ENCODE data around the gene POU2F2.

The POU2F2 gene

DNA sequence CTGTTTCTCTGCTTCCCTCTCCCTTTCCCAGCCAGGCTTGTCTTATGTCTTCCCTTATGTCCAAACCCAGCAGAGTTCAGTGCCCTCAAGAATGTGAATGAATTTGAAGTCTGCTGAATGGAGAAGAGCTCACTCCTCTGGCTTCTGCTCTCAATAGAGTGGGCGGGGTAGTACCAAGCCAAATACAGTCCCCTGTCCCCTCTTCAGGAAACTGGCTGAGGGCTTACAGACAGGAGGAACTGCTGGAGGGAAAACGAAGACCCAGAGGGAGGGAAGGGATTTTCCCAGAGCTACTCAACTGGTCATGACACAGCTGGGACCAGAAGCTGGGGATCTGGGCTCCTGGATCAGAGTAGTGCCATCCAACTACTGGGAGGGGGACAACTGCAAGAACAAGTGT lies 32.9 kb upstream of the POU2F2 start:
- ATAC-seq (ENCODE audit: low read depth), result no peak
- no peak overlapping the region for H3K4me3 ChIP-seq (ENCODE audit: severe bottlenecking)
- no peak for DNase-seq (ENCODE audit: low spot score)
- H3K36me3 ChIP-seq (ENCODE audit: low read depth), result no peaks in the 10 kb centered on the region
- H3K4me1 ChIP-seq (ENCODE audit: insufficient read depth, poor library complexity, severe bottlenecking), result no peaks in the 10 kb centered on the region
- no peaks in the 10 kb centered on the region for H3K27me3 ChIP-seq (ENCODE audit: insufficient read depth, poor library complexity, severe bottlenecking)
- no peak overlapping the region for H3K27ac ChIP-seq (ENCODE audit: poor library complexity, severe bottlenecking)
- no peak for TF ChIP-seq CTCF (IDR thresholded peaks at IDR 0.05; ENCODE audit: poor library complexity, severe bottlenecking)
- H3K9me3 ChIP-seq (ENCODE audit: severe bottlenecking), result no peaks in the 10 kb centered on the region

- Histone ChIP-seq H3K27me3 (ENCODE audit: insufficient read depth, poor library complexity, severe bottlenecking) (no peaks in the 10 kb centered on the region), H3K36me3 (ENCODE audit: low read depth) (no peaks in the 10 kb centered on the region), H3K4me1 (ENCODE audit: insufficient read depth, poor library complexity, severe bottlenecking) (no peaks in the 10 kb centered on the region), H3K9me3 (ENCODE audit: severe bottlenecking) (no peaks in the 10 kb centered on the region), H3K4me3 (ENCODE audit: severe bottlenecking) (no peak overlapping the region), H3K27ac (ENCODE audit: poor library complexity, severe bottlenecking) (no peak overlapping the region)
- DNase-seq (ENCODE audit: low spot score) (no peak), ATAC-seq (ENCODE audit: low read depth) (no peak)
- no peak for TF ChIP-seq CTCF (IDR thresholded peaks at IDR 0.05; ENCODE audit: poor library complexity, severe bottlenecking)
These were observed 29.5 kb upstream of the POU2F2 start for GRCh38 chr19:42161616-42162263.

DNA sequence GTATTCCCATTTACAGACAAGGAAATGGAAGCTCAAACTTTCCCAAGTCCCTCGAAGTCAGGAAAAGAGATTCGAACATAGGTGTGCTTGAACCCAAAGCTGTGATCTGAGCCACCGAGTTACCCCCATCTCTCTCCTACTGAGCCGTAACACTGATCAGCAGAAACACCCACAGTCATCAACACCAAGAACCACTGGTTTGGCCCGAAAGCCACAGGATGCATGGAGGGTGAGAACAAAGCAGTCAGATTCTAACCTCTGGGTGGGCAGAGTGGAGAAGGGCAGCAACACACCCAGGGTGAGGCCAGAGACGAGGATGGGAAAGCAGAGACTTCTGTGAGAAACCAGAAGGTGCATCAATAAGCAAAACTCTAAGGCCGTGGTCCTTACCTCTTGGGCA lies 27.7 kb upstream of the POU2F2 start:
- no peak for ATAC-seq (ENCODE audit: low read depth)
- peaks cover 6% of the 10 kb centered on the region for H3K27me3 ChIP-seq (ENCODE audit: insufficient read depth, poor library complexity, severe bottlenecking)
- TF ChIP-seq CTCF (IDR thresholded peaks at IDR 0.05; ENCODE audit: poor library complexity, severe bottlenecking), result no peak
- no peaks in the 10 kb centered on the region for H3K36me3 ChIP-seq (ENCODE audit: low read depth)
- H3K4me1 ChIP-seq (ENCODE audit: insufficient read depth, poor library complexity, severe bottlenecking), result no peaks in the 10 kb centered on the region
- no peak overlapping the region for H3K27ac ChIP-seq (ENCODE audit: poor library complexity, severe bottlenecking)
- no peaks in the 10 kb centered on the region for H3K9me3 ChIP-seq (ENCODE audit: severe bottlenecking)
- no peak overlapping the region for H3K4me3 ChIP-seq (ENCODE audit: severe bottlenecking)
- no peak for DNase-seq (ENCODE audit: low spot score)

DNA sequence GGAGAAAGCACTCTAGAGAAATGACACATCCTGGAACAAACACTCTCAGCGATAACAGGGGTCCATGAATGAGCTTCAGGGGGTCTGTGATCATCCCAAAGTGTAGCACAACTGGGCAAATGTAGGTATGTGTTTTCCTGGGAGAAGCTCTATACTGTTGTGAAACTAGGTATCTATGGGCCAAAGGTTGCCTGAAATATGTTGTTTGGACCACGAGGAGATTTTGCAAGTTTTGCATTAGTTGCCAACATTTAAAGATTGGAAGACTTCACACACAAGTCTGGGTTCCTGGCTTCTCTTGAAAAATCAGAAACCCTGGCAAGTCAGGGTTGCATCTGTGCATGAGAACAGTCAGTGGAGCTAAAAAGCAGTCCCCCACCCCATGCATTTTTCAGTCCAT lies 26.7 kb upstream of the POU2F2 start:
- no peaks in the 10 kb centered on the region for H3K9me3 ChIP-seq (ENCODE audit: severe bottlenecking)
- H3K36me3 ChIP-seq (ENCODE audit: low read depth), result no peaks in the 10 kb centered on the region
- H3K4me1 ChIP-seq (ENCODE audit: insufficient read depth, poor library complexity, severe bottlenecking), result no peaks in the 10 kb centered on the region
- H3K27me3 ChIP-seq (ENCODE audit: insufficient read depth, poor library complexity, severe bottlenecking), result peaks cover 13% of the 10 kb centered on the region
- no peak for ATAC-seq (ENCODE audit: low read depth)
- H3K27ac ChIP-seq (ENCODE audit: poor library complexity, severe bottlenecking), result no peak overlapping the region
- TF ChIP-seq CTCF (IDR thresholded peaks at IDR 0.05; ENCODE audit: poor library complexity, severe bottlenecking), result no peak
- H3K4me3 ChIP-seq (ENCODE audit: severe bottlenecking), result no peak overlapping the region
- DNase-seq (ENCODE audit: low spot score), result no peak

- peaks cover 13% of the 10 kb centered on the region for H3K27me3 ChIP-seq (ENCODE audit: insufficient read depth, poor library complexity, severe bottlenecking)
- no peak for DNase-seq (ENCODE audit: low spot score)
- no peak for TF ChIP-seq CTCF (IDR thresholded peaks at IDR 0.05; ENCODE audit: poor library complexity, severe bottlenecking)
- H3K27ac ChIP-seq (ENCODE audit: poor library complexity, severe bottlenecking), result no peak overlapping the region
- ATAC-seq (ENCODE audit: low read depth), result no peak
- H3K36me3 ChIP-seq (ENCODE audit: low read depth), result no peaks in the 10 kb centered on the region
- no peaks in the 10 kb centered on the region for H3K9me3 ChIP-seq (ENCODE audit: severe bottlenecking)
- no peaks in the 10 kb centered on the region for H3K4me1 ChIP-seq (ENCODE audit: insufficient read depth, poor library complexity, severe bottlenecking)
- no peak overlapping the region for H3K4me3 ChIP-seq (ENCODE audit: severe bottlenecking)
These were observed 24.3 kb upstream of the POU2F2 start for GRCh38 chr19:42156571-42156970.

Data from RWPE2 (cell line).